ENCODE data around the gene PTGDR.

- TF ChIP-seq CTCF (conservative IDR thresholded peaks at IDR 0.05): no peak
- TF ChIP-seq EZH2 (IDR thresholded peaks at IDR 0.05; ENCODE audit: low read depth): no peak
These were observed 11.9 kb downstream of the PTGDR start for GRCh38 chr14:52279408-52279807.

Data from PC-9 (cell line).